ENCODE measurements around the gene TMEM132D. TPM values are rescaled to one million over a fixed set of nuclear protein-coding genes. Genes with fewer than 3 reads are reported as not detected.

Gene TMEM132D
- total RNA-seq, 2 donors from 2014 or later, result 4.4 to 14.2 TPM

DNA sequence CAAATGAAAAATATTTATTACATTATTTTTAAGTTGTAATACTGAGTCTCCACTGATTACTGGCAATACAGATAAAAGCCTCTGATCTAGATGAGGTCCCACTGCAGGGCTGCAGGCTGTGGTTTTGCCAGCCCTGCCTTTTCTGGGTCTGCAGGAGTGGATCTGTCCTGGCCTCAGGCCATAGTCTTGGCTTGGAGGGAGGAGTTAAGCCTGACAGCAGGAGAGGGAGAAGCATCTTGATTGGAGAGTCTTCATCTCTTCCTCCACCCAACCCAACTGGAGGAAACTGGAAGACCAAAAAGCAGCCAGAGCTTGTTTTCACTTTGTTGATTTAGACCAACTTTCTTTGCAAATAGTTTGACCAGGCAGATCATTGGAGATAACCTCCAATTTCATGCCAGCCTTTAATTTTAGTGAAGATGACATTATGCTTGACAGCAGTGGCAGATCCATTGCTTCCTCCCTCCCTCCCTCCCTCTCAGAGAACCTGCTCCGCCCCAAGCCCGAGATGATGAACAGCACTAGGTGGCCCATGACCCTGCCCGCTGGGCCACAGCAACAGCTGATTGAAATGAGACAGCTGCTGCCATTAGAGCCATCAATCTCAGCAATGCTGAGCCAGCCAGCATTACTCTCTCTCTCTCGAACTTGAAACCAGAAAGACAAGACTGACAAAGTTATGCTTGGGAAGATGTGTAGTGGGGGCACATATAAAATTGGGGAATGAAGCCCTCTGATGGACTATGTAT, 828.2 kb downstream of the TMEM132D start:
- Histone ChIP-seq H3K36me3 (ENCODE audit: control insufficient read depth, insufficient read depth, low read length) (no peaks in the 10 kb centered on the region), H3K9me3 (ENCODE audit: control insufficient read depth, low read length) (no peaks in the 10 kb centered on the region), H3K27me3 (ENCODE audit: control insufficient read depth, insufficient read depth, low read length, poor library complexity, severe bottlenecking) (peaks cover 6% of the 10 kb centered on the region), H3K4me1 (ENCODE audit: control insufficient read depth, insufficient read depth, low read length) (peaks cover 8% of the 10 kb centered on the region), H3K4me3 (ENCODE audit: low read length) (no peak overlapping the region), H3K27ac (ENCODE audit: low read depth, low read length) (no peak overlapping the region), H3K9ac (ENCODE audit: extremely low read depth, low read length, poor library complexity, severe bottlenecking) (no peak overlapping the region)
- H3K4me3 Mint-ChIP-seq, result no peak overlapping the region
- TF ChIP-seq, protein P1, sequence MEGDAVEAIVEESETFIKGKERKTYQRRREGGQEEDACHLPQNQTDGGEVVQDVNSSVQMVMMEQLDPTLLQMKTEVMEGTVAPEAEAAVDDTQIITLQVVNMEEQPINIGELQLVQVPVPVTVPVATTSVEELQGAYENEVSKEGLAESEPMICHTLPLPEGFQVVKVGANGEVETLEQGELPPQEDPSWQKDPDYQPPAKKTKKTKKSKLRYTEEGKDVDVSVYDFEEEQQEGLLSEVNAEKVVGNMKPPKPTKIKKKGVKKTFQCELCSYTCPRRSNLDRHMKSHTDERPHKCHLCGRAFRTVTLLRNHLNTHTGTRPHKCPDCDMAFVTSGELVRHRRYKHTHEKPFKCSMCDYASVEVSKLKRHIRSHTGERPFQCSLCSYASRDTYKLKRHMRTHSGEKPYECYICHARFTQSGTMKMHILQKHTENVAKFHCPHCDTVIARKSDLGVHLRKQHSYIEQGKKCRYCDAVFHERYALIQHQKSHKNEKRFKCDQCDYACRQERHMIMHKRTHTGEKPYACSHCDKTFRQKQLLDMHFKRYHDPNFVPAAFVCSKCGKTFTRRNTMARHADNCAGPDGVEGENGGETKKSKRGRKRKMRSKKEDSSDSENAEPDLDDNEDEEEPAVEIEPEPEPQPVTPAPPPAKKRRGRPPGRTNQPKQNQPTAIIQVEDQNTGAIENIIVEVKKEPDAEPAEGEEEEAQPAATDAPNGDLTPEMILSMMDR (conservative IDR thresholded peaks at IDR 0.05), result no peak
- H3K27me3 Mint-ChIP-seq (ENCODE audit: insufficient read depth), result peaks cover 8% of the 10 kb centered on the region
- DNase-seq, result no peak
- no peaks in the 10 kb centered on the region for H3K9me3 Mint-ChIP-seq
- H3K4me1 Mint-ChIP-seq, result peaks cover 13% of the 10 kb centered on the region
- whole genome bisulfite sequencing, 2 experiments (ENCODE audit: insufficient coverage in 1 of 2, insufficient read length in 1 of 2), result 86 to 90% methylated on average over 1 to 4 of the region's 4 CpGs
- peaks cover 26% of the 10 kb centered on the region for H3K36me3 Mint-ChIP-seq (ENCODE audit: low read depth)
- H3K27ac Mint-ChIP-seq, result no peak overlapping the region

DNA sequence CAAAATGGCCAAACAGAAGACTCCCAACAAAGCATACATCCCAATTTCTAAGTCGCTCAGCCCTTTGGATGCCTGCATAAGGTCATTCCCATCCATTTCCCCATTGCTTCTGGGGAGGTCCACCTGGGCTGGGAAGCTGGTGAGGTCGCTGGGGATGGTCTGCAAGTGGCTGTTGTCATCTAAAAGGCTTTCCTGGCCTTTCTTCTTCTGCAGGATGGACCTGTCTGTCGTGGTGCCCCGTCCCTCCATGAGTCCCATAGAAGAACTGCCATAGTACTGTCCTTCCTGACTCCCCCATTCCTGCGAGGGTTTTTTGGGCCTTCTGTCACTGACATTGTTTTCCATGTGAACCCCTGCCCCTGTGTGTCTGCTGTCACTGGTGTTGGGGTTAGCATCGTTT, 829.4 kb downstream of the TMEM132D start:
- peaks cover 8% of the 10 kb centered on the region for H3K27me3 Mint-ChIP-seq (ENCODE audit: insufficient read depth)
- no peaks in the 10 kb centered on the region for H3K9me3 Mint-ChIP-seq
- no peak overlapping the region for H3K9ac ChIP-seq (ENCODE audit: extremely low read depth, low read length, poor library complexity, severe bottlenecking)
- WGBS, 2 experiments (ENCODE audit: insufficient coverage in 1 of 2, insufficient read length in 1 of 2), result 76 to 86% methylated on average over 4 to 6 of the region's 6 CpGs
- H3K9me3 ChIP-seq (ENCODE audit: control insufficient read depth, low read length), result no peaks in the 10 kb centered on the region
- DNase-seq, result no peak
- H3K4me3 ChIP-seq (ENCODE audit: low read length), result no peak overlapping the region
- no peaks in the 10 kb centered on the region for H3K36me3 ChIP-seq (ENCODE audit: control insufficient read depth, insufficient read depth, low read length)
- peaks cover 6% of the 10 kb centered on the region for H3K27me3 ChIP-seq (ENCODE audit: control insufficient read depth, insufficient read depth, low read length, poor library complexity, severe bottlenecking)
- TF ChIP-seq, protein P1 (conservative IDR thresholded peaks at IDR 0.05), result no peak
- no peak overlapping the region for H3K27ac ChIP-seq (ENCODE audit: low read depth, low read length)
- H3K4me1 ChIP-seq (ENCODE audit: control insufficient read depth, insufficient read depth, low read length), result peaks cover 8% of the 10 kb centered on the region
- H3K27ac Mint-ChIP-seq, result no peak overlapping the region
- no peak overlapping the region for H3K4me3 Mint-ChIP-seq
- H3K4me1 Mint-ChIP-seq, result peaks cover 13% of the 10 kb centered on the region
- H3K36me3 Mint-ChIP-seq (ENCODE audit: low read depth), result peaks cover 25% of the 10 kb centered on the region

DNA sequence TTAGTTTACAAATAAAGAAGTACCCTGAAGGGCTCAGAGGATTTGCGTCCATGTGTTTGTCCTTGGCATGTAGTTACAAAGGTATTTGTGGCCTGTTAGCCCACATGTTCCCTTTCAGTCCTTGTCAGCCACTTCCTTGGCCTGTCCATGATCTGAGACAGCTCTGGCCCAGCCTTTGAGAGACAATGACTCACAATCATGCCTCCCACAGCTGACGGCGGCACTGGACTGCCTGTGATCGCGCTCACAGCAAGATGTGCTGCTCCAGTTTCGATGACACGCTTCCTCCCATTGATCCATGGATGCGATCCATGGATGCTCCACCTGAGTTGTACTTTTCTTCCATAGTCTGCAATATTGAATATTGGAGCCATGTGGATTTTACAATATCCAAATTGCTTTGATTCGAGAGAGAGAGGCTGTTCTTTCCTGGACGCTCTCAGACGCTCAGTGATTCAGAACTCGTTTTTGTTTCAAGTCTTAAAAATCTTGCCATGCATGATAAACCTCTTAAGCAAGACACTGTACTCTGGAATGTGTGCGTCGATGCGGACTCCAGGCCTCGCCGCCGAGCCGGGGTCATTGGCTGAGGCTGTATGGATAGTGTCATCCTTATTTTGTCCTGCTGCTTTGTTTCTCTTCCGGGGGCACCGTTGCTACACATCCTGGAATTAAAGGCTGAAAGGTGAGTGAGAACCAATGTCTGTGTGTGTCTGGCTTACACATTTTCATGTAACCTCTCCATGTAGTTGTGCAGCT, 830.5 kb downstream of the TMEM132D start:
- Mint-ChIP-seq H3K4me1 (peaks cover 13% of the 10 kb centered on the region), H3K4me3 (no peak overlapping the region), H3K9me3 (no peaks in the 10 kb centered on the region), H3K36me3 (ENCODE audit: low read depth) (peaks cover 18% of the 10 kb centered on the region), H3K27me3 (ENCODE audit: insufficient read depth) (peaks cover 6% of the 10 kb centered on the region), H3K27ac (no peak overlapping the region)
- no peaks in the 10 kb centered on the region for H3K9me3 ChIP-seq (ENCODE audit: control insufficient read depth, low read length)
- 93 to 95% methylated on average over 19 to 21 of the region's 21 CpGs for WGBS, 2 experiments (ENCODE audit: insufficient coverage in 1 of 2, insufficient read length in 1 of 2)
- TF ChIP-seq, protein P1 (conservative IDR thresholded peaks at IDR 0.05), result no peak
- no peak overlapping the region for H3K27ac ChIP-seq (ENCODE audit: low read depth, low read length)
- DNase-seq, result peak; percentile 32
- no peak overlapping the region for H3K4me3 ChIP-seq (ENCODE audit: low read length)
- no peak overlapping the region for H3K9ac ChIP-seq (ENCODE audit: extremely low read depth, low read length, poor library complexity, severe bottlenecking)
- peaks cover 6% of the 10 kb centered on the region for H3K27me3 ChIP-seq (ENCODE audit: control insufficient read depth, insufficient read depth, low read length, poor library complexity, severe bottlenecking)
- H3K36me3 ChIP-seq (ENCODE audit: control insufficient read depth, insufficient read depth, low read length), result no peaks in the 10 kb centered on the region
- peaks cover 8% of the 10 kb centered on the region for H3K4me1 ChIP-seq (ENCODE audit: control insufficient read depth, insufficient read depth, low read length)
